ENCODE results near the gene TAS1R3. TPM values are rescaled to one million over a fixed set of nuclear protein-coding genes. Genes with fewer than 3 reads are reported as not detected.
A peak's percentile ranks its signal among the peaks of the same experiment; 100 is the strongest.

TAS1R3 gene
- total RNA-seq, 2 donors from 2014 or later = 0.81 to 0.89 TPM

GRCh38 chr1:1302006-1302430 is 29.1 kb upstream of the TAS1R3 start:
- H3K27ac Mint-ChIP-seq = no peak overlapping the region
- H3K4me1 Mint-ChIP-seq (ENCODE audit: low read depth in 2 of 2) = peaks cover 11 to 12% of the 10 kb centered on the region in 2 donors
- no peaks in the 10 kb centered on the region for H3K36me3 Mint-ChIP-seq
- no peaks in the 10 kb centered on the region for H3K9me3 Mint-ChIP-seq
- DNase-seq (ENCODE audit: low spot score) (no peak), ATAC-seq (no peak)
- H3K4me3 Mint-ChIP-seq = no peak overlapping the region
- no peaks in the 10 kb centered on the region for H3K27me3 Mint-ChIP-seq

- Mint-ChIP-seq H3K27me3 (no peaks in the 10 kb centered on the region), H3K9me3 (no peaks in the 10 kb centered on the region), H3K36me3 (no peaks in the 10 kb centered on the region), H3K27ac (no peak overlapping the region), H3K4me3 (no peak overlapping the region), H3K4me1 (ENCODE audit: low read depth in 2 of 2) (peaks cover 12 to 14% of the 10 kb centered on the region in 2 donors)
- no peak for DNase-seq (ENCODE audit: low spot score)
- ATAC-seq = no peak
Measured at GRCh38 chr1:1302951-1303509, 28.1 kb upstream of the TAS1R3 start.

- Mint-ChIP-seq H3K9me3 (no peaks in the 10 kb centered on the region), H3K4me1 (ENCODE audit: low read depth in 2 of 2) (peaks cover 12 to 14% of the 10 kb centered on the region in 2 donors), H3K27me3 (no peaks in the 10 kb centered on the region), H3K36me3 (no peaks in the 10 kb centered on the region), H3K27ac (no peak overlapping the region), H3K4me3 (no peak overlapping the region)
- ATAC-seq (no peak), DNase-seq (ENCODE audit: low spot score) (no peak)
Measured at GRCh38 chr1:1303736-1304135, 27.3 kb upstream of the TAS1R3 start.

- no peak for ATAC-seq
- H3K27me3 Mint-ChIP-seq = no peaks in the 10 kb centered on the region
- no peak overlapping the region for H3K27ac Mint-ChIP-seq
- H3K36me3 Mint-ChIP-seq = no peaks in the 10 kb centered on the region
- peaks cover 12 to 14% of the 10 kb centered on the region in 2 donors for H3K4me1 Mint-ChIP-seq (ENCODE audit: low read depth in 2 of 2)
- no peaks in the 10 kb centered on the region for H3K9me3 Mint-ChIP-seq
- no peak for DNase-seq (ENCODE audit: low spot score)
- peak overlapping the region; percentile 27 for H3K4me3 Mint-ChIP-seq
Measured at GRCh38 chr1:1304331-1305299, 26.5 kb upstream of the TAS1R3 start.

GRCh38 chr1:1305300-1306069 is 25.6 kb upstream of the TAS1R3 start:
- no peak for DNase-seq (ENCODE audit: low spot score)
- no peaks in the 10 kb centered on the region for H3K9me3 Mint-ChIP-seq
- no peaks in the 10 kb centered on the region for H3K36me3 Mint-ChIP-seq
- H3K4me3 Mint-ChIP-seq = peak overlapping the region; percentile 91
- peak overlapping the region; percentile 62 to 70 for H3K27ac Mint-ChIP-seq
- no peaks in the 10 kb centered on the region for H3K27me3 Mint-ChIP-seq
- no peak for ATAC-seq
- peaks cover 12 to 14% of the 10 kb centered on the region in 2 donors for H3K4me1 Mint-ChIP-seq (ENCODE audit: low read depth in 2 of 2)

- ATAC-seq = no peak
- Mint-ChIP-seq H3K9me3 (no peaks in the 10 kb centered on the region), H3K27ac (peak overlapping the region; percentile 62 to 70), H3K4me3 (peak overlapping the region; percentile 91), H3K36me3 (no peaks in the 10 kb centered on the region), H3K4me1 (ENCODE audit: low read depth in 2 of 2) (peaks cover 12 to 14% of the 10 kb centered on the region in 2 donors), H3K27me3 (no peaks in the 10 kb centered on the region)
- no peak for DNase-seq (ENCODE audit: low spot score)
Measured at GRCh38 chr1:1306070-1306660, 24.9 kb upstream of the TAS1R3 start.

- Mint-ChIP-seq H3K4me3 (peak overlapping the region; percentile 91), H3K27me3 (no peaks in the 10 kb centered on the region), H3K4me1 (ENCODE audit: low read depth in 2 of 2) (peaks cover 12 to 14% of the 10 kb centered on the region in 2 donors), H3K36me3 (no peaks in the 10 kb centered on the region), H3K9me3 (no peaks in the 10 kb centered on the region), H3K27ac (peak overlapping the region; percentile 62 to 70)
- ATAC-seq (no peak), DNase-seq (ENCODE audit: low spot score) (no peak)
Measured at GRCh38 chr1:1306661-1307260, 24.3 kb upstream of the TAS1R3 start.

- peak overlapping the region; percentile 91 for H3K4me3 Mint-ChIP-seq
Measured at GRCh38 chr1:1307261-1307922, 23.7 kb upstream of the TAS1R3 start.

GRCh38 chr1:1307923-1308755 is 22.9 kb upstream of the TAS1R3 start, which contains the start of the genes ACAP3 and PUSL1:
ACAP3 (minus strand) TSS chr1:1307930; CDS start chr1:1307815, 115 bp downstream.
PUSL1 (plus strand) TSS chr1:1308597; CDS start chr1:1308644, 47 bp downstream.
- H3K9me3 Mint-ChIP-seq = no peaks in the 10 kb centered on the region
- DNase-seq (ENCODE audit: low spot score) = peak; percentile 94
- ATAC-seq = peak; percentile 88 to 91
- H3K4me1 Mint-ChIP-seq (ENCODE audit: low read depth in 2 of 2) = peaks cover 12 to 14% of the 10 kb centered on the region in 2 donors
- no peaks in the 10 kb centered on the region for H3K27me3 Mint-ChIP-seq
- peak within 1 kb of the TSS; percentile 91 for H3K4me3 Mint-ChIP-seq
- H3K27ac Mint-ChIP-seq = peak within 1 kb of the TSS; percentile 62 to 70
- H3K36me3 Mint-ChIP-seq = no peaks in the 10 kb centered on the region

More at GRCh38 chr1:1307261-1307922, 23.7 kb upstream of the TAS1R3 start:
- peak; percentile 1 to 4 for ATAC-seq
- Mint-ChIP-seq H3K36me3 (no peaks in the 10 kb centered on the region), H3K27ac (peak overlapping the region in 1 of 2 donors; percentile 62), H3K4me1 (ENCODE audit: low read depth in 2 of 2) (peaks cover 12 to 14% of the 10 kb centered on the region in 2 donors), H3K9me3 (no peaks in the 10 kb centered on the region), H3K27me3 (no peaks in the 10 kb centered on the region)
- DNase-seq (ENCODE audit: low spot score) = no peak

- peaks cover 12 to 14% of the 10 kb centered on the region in 2 donors for H3K4me1 Mint-ChIP-seq (ENCODE audit: low read depth in 2 of 2)
- no peaks in the 10 kb centered on the region for H3K36me3 Mint-ChIP-seq
- peak overlapping the region; percentile 70 for H3K4me3 Mint-ChIP-seq
- no peaks in the 10 kb centered on the region for H3K27me3 Mint-ChIP-seq
- ATAC-seq (no peak), DNase-seq (ENCODE audit: low spot score) (no peak)
- H3K27ac Mint-ChIP-seq = no peak overlapping the region
- no peaks in the 10 kb centered on the region for H3K9me3 Mint-ChIP-seq
Measured at GRCh38 chr1:1308756-1309250, 22.3 kb upstream of the TAS1R3 start.

- ATAC-seq = no peak
- Mint-ChIP-seq H3K9me3 (no peaks in the 10 kb centered on the region), H3K36me3 (no peaks in the 10 kb centered on the region), H3K4me3 (peak overlapping the region; percentile 63), H3K4me1 (ENCODE audit: low read depth in 2 of 2) (peaks cover 12 to 14% of the 10 kb centered on the region in 2 donors), H3K27ac (no peak overlapping the region), H3K27me3 (no peaks in the 10 kb centered on the region)
- no peak for DNase-seq (ENCODE audit: low spot score)
Measured at GRCh38 chr1:1309251-1310108, 21.6 kb upstream of the TAS1R3 start.
